Tibial artery (tissue), 4 donors: ENCODE measurements around the gene PLXNA1.

ENCODE experiments used
- DNase-seq, 2 donors: peaks; one replicate each; pipeline ENCODE4 v3.0.0-alpha.2; 2019
- H3K27ac ChIP-seq, 2 donors: fragments of 200-600 bp; sonication (generic) in 1 of 2; 1 replicate in 1 of 2; 2 replicates in 1 of 2; pipeline ENCODE4 v1.5.1; 2018 to 2019; ENCODE audit warnings: mild to moderate bottlenecking in 1 of 2
- H3K27me3 ChIP-seq, 2 donors: fragments of 200-600 bp; sonication (generic) in 1 of 2; one replicate each; pipeline versions ENCODE4 v1.5.1 to v1.6.0; 2016 to 2019
- H3K36me3 ChIP-seq, 3 donors: fragments of 200-600 bp; sonication (generic) in 2 of 3; one replicate each; pipeline ENCODE4 v1.5.1; 2016 to 2019; ENCODE audit warnings: mild to moderate bottlenecking in 2 of 3
- H3K4me1 ChIP-seq, 4 donors: fragments of 200-600 bp; sonication (generic) in 2 of 4; 1 replicate in 3 of 4; 2 replicates in 1 of 4; pipeline ENCODE4 v1.5.1; 2016 to 2019
- H3K4me3 ChIP-seq, 2 donors: fragments of 200-600 bp; sonication (generic) in 1 of 2; 1 replicate in 1 of 2; 2 replicates in 1 of 2; pipeline ENCODE4 v1.5.1; 2018 to 2019; ENCODE audit warnings: mild to moderate bottlenecking in 2 of 2
- H3K9me3 ChIP-seq, 3 donors: fragments of 200-600 bp; sonication (generic) in 1 of 3; one replicate each; pipeline ENCODE4 v1.5.1; 2016 to 2019
- intact Hi-C: fragments of 100-400 bp; cut with DNase I; formaldehyde crosslinking; loops from one replicate; pipeline ENCODE4 v1.15.0; 2023; ENCODE audit warnings: low total_unique reads
- TF ChIP-seq, protein P1 (sequence below), 2 experiments: fragments of 200-600 bp in 1 of 2; fragments of 450-650 bp in 1 of 2; IDR thresholded peaks; one replicate each; pipeline ENCODE4 v1.5.1; 2017 to 2019; ENCODE audit warnings: antibody characterized with exemption in 2 of 2, mild to moderate bottlenecking in 1 of 2, moderate library complexity in 1 of 2

Gene PLXNA1

DNA sequence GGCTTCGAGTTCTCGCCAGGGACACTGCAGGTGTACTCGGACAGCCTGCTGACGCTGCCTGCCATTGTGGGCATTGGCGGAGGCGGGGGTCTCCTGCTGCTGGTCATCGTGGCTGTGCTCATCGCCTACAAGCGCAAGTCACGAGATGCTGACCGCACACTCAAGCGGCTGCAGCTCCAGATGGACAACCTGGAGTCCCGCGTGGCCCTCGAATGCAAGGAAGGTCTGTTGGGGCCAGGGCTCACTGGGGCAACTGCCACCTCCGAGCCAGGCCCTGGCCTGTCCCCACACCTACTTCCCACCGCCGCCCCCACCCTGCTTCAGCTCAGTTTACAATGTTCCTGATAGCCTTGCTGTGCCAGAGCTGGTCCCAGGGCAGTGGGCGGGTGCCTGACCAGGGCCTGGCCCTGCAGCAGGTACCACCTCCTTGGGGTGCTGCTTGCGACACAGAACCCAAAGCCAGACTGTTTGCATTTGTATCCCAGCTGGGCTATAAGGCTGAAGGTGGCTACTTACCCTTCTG lies 35.5 kb downstream of the PLXNA1 start:
- Histone ChIP-seq H3K27me3 (no peaks in the 10 kb centered on the region), H3K9me3 (no peaks in the 10 kb centered on the region), H3K4me3 (no peak overlapping the region), H3K27ac (no peak overlapping the region), H3K4me1 (peaks cover 0 to 29% (median 13%) of the 10 kb centered on the region in 4 donors), H3K36me3 (peaks cover 65 to 99% (median 90%) of the 10 kb centered on the region in 3 donors)
- intact Hi-C loops: no loop called here
- TF ChIP-seq, protein P1, sequence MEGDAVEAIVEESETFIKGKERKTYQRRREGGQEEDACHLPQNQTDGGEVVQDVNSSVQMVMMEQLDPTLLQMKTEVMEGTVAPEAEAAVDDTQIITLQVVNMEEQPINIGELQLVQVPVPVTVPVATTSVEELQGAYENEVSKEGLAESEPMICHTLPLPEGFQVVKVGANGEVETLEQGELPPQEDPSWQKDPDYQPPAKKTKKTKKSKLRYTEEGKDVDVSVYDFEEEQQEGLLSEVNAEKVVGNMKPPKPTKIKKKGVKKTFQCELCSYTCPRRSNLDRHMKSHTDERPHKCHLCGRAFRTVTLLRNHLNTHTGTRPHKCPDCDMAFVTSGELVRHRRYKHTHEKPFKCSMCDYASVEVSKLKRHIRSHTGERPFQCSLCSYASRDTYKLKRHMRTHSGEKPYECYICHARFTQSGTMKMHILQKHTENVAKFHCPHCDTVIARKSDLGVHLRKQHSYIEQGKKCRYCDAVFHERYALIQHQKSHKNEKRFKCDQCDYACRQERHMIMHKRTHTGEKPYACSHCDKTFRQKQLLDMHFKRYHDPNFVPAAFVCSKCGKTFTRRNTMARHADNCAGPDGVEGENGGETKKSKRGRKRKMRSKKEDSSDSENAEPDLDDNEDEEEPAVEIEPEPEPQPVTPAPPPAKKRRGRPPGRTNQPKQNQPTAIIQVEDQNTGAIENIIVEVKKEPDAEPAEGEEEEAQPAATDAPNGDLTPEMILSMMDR (IDR thresholded peaks at IDR 0.05): no peak
- no peak for DNase-seq

DNA sequence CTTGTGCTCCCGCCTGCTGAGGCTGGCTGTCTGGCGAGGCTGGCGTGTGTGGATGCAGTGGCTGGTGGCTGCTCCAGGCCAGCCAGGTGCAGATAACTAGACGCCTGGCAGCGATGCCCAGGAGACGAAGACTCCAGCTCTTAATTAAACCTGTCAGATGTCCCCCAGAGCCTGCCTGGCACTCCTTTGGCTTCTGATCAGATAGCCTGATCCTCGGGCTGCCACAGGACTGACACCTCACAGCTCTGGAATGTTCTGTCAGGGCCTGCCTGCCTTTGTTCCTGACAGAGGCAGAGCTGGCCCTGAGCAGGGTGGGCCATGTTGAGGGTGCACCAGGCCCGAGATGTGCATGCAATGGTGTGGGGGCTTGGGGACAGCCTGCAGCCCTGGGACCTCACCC lies 36.5 kb downstream of the PLXNA1 start:
- Histone ChIP-seq H3K27ac (no peak overlapping the region), H3K36me3 (peaks cover 59 to 99% (median 86%) of the 10 kb centered on the region in 3 donors), H3K4me3 (no peak overlapping the region), H3K4me1 (peaks cover 0 to 29% (median 13%) of the 10 kb centered on the region in 4 donors), H3K9me3 (no peaks in the 10 kb centered on the region), H3K27me3 (no peaks in the 10 kb centered on the region)
- TF ChIP-seq, protein P1 (IDR thresholded peaks at IDR 0.05): no peak
- intact Hi-C loops: no loop called here
- no peak for DNase-seq

DNA sequence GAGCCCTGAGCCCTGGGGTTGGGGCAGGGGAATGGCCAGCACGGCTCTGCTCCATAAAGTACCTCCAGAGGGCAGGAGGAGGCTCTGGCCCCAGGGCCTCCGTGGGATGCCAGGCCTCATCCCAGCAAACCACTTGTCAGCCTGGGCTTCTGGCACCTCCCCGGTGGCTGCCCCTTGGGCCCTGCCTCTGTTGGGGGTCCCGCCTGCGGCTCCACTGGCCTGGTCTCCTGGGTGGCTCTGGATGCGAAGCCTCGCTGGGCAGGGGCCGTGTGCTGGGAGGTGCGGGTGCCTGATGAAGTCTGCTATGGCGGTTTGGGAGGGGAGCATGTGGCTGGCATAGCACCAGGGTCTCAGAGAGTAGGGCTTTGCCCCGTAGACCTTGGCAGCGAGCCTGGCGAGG lies 37.6 kb downstream of the PLXNA1 start:
- Histone ChIP-seq H3K27ac (no peak overlapping the region), H3K4me1 (peaks cover 0 to 19% (median 9%) of the 10 kb centered on the region in 4 donors), H3K9me3 (no peaks in the 10 kb centered on the region), H3K27me3 (no peaks in the 10 kb centered on the region), H3K36me3 (peaks cover 59 to 99% (median 78%) of the 10 kb centered on the region in 3 donors), H3K4me3 (no peak overlapping the region)
- DNase-seq: no peak
- TF ChIP-seq, protein P1 (IDR thresholded peaks at IDR 0.05): no peak
- intact Hi-C loops: no loop called here

DNA sequence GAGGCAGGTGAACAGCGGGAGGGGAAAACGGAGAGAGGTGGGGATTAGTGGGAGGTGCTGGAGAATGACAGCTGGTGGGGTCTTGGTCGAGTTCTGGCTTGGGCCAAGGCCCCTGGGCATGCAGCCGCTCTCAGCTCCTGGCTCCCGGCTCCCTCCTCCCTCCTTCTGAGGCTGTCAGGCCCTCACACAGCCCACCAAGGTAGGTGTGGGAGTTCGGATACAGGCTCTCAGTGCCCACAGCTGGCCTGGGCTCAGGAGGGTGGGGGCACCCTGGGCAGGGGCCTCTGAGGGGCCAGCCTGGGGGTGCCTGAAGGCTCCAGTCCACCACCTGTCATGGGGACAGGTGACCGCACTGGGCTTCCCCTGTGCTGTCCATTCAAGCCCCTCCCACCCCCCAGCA lies 39.9 kb downstream of the PLXNA1 start:
- intact Hi-C loops: no loop called here
- peaks cover 43 to 97% (median 66%) of the 10 kb centered on the region in 3 donors for H3K36me3 ChIP-seq
- no peaks in the 10 kb centered on the region for H3K9me3 ChIP-seq
- H3K4me1 ChIP-seq: peaks cover 0 to 8% (median 4%) of the 10 kb centered on the region in 4 donors
- TF ChIP-seq, protein P1 (IDR thresholded peaks at IDR 0.05): no peak
- H3K27me3 ChIP-seq: no peaks in the 10 kb centered on the region
- no peak overlapping the region for H3K27ac ChIP-seq
- no peak for DNase-seq
- no peak overlapping the region for H3K4me3 ChIP-seq

DNA sequence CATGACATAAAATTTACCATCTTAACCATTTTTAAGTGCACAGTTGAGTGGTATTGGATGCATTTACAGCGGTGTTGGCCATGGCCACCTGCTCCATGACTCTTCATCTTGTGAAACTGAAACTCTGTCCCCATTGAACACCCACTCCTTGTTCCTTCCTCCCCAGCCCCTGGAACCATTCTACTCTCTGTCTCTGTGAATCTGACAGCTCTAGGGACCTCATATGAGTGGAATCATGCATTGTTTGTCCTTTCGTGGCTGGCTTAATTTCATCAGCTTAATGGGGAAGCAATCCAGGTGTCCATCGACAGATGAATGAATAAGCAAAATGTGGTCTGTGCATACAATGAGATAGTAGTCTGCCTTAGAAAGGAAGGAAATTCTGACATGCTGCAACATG lies 42.5 kb downstream of the PLXNA1 start:
- intact Hi-C loops: no loop called here
- TF ChIP-seq, protein P1 (IDR thresholded peaks at IDR 0.05): no peak
- H3K36me3 ChIP-seq: peaks cover 37 to 97% (median 67%) of the 10 kb centered on the region in 3 donors

DNA sequence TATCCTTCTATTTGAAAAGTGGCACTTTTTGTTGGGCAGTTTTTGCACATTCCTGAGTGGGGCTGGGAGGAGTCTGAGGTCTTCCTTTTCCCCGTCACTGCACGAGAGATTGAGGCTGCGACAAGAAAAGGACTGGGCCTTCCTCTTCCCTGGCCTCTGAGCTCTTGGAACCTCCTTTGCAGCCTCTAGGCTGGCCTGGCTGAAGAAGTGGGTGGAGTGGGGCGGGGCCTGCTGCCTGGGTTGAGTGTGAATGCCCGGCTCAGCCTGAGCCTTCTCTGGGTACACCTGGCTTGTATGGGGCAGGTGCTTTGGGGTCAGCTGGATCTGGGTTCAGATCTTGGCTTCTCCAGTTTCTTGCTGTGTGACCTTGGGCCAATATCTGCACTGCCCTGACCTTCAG lies 43.1 kb downstream of the PLXNA1 start:
- no peaks in the 10 kb centered on the region for H3K9me3 ChIP-seq
- no peak overlapping the region for H3K4me3 ChIP-seq
- H3K36me3 ChIP-seq: peaks cover 36 to 97% (median 67%) of the 10 kb centered on the region in 3 donors
- DNase-seq: no peak
- no peaks in the 10 kb centered on the region for H3K27me3 ChIP-seq
- TF ChIP-seq, protein P1 (IDR thresholded peaks at IDR 0.05): no peak
- no peak overlapping the region for H3K27ac ChIP-seq
- no peaks in the 10 kb centered on the region for H3K4me1 ChIP-seq
- intact Hi-C loops: no loop called here

More for the DNA sequence above, 42.5 kb downstream of the PLXNA1 start:
- DNase-seq: no peak
- Histone ChIP-seq H3K4me3 (no peak overlapping the region), H3K27ac (no peak overlapping the region), H3K27me3 (no peaks in the 10 kb centered on the region), H3K4me1 (no peaks in the 10 kb centered on the region), H3K9me3 (no peaks in the 10 kb centered on the region)
